TTC549 (cell line): ENCODE data around the gene DLX4.

ENCODE experiments used
- FAIRE-seq: peaks from 2 replicates; lab custom pipeline; 2012; peaks lifted over from hg19 to GRCh38; lab: Jason Lieb, UNC

The DLX4 gene

DNA sequence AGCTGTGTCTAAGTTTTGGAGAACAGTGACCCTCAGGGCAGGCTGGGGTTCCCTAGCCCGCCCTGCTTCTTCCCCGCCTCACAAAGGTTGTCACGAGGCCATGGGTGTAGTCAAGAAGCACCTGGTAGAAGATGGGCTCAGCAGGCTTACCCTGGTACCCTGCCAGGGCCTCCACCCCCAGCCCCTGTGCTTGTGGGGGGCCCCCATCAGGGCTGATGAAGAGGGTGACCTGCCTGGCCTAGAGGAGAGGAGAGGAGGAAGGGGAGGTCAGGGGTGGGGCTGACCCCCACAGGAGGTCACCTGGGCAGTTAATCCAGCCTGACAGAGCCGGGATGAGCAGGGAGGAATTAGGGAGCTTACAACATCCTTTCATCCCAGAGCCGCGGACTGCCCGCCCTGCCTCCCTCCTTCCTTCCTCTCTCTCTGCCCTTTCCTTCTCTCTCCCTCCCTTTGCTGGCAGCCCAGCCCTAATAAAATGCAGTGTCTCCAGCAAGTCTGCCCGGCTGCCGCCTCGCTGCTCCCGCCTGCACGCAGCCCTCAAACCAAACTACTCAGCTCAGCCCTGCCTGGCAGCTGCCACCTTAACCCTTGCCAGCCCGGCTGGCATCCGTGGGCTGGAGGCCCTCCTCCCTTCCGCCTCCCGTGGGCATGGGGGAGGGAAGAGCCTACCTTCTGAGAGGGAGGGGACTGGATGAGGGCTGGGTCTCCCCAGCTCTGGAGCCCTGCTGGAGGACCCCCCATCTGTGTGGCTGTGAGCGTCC is 18.9 kb downstream of the DLX4 start:
- FAIRE-seq, result no peak

DNA sequence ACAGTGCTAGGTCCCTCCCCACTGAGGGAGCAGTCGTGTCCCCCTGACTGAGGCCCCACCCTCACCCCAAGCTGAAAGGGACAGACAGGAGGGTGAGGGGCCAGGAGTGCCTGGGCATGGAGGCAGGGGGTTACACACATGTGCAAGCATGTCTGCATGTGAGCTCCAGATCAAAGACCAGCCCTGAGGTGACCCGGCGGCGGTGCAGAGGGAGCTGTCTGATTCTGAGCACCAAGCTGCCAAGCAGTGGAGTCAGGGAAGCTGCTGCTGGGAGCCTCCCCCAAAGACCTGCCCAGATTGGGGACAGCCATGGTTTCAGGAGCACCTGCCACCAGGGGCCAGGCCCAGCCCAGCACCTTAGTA is 20.5 kb downstream of the DLX4 start:
- no peak for FAIRE-seq

DNA sequence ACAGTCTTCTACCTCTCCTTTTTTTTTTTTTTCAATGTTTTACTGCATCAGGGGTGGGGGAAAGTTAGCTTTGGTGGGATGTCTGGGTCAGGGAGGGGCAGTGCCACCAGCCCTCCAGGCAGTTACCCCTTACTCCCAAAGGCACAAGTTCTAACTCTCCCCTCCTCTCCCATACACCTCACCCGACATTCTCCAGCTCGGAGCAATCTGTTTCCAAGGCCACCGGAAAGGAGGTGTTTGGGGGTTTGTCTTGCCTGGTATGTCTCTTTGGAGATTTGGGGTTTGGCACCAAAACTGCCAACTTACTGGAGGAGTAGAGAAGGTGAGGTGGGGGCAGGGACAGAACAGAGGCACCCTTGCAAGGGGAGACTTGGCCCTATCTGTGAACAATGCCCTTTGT is 21.3 kb downstream of the DLX4 start:
- no peak for FAIRE-seq

DNA sequence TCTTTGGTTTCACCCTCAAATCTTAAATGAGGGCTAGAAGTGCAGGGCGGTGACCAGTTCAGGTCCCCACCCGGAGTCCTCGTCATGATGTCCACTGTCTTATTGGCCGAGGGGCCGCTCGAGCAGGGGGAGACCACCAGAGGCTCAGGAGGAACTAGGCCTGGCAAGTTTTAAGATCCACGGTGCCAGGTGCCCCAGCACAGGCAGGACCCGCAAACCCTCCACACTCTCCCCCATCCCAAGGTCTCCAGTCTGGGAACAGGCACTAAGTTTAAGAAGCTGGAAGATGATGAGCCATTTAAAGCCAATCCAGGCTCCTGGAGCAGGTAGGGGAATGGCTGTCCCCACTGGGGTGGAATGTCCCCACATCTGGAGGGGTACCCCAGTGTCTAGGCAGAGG is 21.9 kb downstream of the DLX4 start:
- FAIRE-seq, result no peak

DNA sequence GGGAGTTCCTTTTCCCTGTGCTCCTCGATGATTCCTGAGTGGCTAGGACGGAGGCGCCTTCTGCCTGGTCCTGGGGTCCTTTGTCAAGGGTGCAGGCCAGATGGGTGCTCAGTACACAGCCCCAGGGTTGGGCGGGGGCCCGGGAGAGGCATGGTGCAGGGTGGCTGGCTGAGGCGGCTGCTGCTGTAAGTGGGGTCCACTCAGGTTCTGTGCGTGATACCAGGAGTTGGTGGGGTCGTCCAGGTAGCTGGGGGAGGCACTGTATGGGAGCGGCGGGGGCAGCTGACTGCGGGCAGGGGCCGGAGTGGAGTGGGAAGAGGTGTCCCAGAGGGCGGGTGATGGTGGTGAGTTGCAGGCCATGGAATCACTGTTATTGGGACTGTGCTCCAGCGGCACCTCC is 22.4 kb downstream of the DLX4 start:
- FAIRE-seq, result no peak

DNA sequence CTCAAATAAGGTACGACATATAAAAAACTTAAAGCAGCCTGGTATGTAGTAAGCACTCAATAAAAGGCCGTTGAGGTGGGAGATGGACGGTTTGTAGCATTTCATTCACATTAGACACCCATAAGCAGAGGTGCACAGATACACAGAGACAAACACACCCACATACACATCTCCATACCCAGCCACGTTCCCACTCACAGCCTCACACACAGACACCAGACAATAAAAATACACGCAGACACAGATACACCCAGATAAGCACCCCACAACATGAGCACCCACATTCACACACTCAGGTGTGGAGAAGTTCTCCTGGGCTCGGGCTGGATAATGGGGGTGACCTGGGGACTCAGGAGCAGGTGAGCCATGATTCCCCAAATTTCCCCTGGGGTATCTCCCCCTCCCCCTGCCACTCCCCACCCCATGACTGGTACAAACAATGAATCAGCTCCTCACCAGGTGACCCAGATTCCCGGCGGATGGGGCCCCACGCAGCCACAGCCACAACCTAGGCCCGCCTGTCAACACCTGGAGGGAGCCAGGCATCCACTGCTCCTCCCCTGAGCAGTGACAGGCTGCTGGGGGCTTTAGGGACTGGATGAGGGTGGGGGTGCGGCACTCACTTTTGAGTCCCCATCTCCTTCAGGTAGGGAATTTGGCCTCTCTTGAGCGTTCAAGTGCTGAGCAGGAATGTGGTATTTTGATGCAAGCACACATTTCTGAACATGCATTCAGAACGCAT is 23.4 kb downstream of the DLX4 start:
- FAIRE-seq, result no peak

DNA sequence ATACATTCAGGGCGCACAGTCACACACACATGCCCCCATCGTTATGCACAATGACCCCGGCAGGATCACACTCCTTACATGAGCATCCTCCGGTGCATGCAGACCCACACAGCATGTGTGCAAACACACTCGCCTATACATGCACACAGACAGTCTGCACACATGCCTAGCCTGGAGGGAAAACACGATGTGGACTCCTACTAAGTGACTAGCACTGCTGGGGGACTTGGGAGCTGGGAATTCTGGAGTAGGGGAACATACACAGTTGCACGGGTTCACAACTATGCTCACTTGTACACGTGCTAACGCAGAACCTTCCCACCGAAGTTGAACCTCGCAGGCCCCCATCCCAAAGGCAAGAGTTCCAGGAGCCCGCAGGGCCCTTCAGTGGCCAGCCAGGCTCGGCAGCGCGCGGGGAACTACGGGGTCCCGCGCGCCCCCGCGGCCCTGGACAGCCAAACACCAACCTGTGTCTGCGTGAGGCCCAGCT is 24.0 kb downstream of the DLX4 start:
- FAIRE-seq, result no peak

DNA sequence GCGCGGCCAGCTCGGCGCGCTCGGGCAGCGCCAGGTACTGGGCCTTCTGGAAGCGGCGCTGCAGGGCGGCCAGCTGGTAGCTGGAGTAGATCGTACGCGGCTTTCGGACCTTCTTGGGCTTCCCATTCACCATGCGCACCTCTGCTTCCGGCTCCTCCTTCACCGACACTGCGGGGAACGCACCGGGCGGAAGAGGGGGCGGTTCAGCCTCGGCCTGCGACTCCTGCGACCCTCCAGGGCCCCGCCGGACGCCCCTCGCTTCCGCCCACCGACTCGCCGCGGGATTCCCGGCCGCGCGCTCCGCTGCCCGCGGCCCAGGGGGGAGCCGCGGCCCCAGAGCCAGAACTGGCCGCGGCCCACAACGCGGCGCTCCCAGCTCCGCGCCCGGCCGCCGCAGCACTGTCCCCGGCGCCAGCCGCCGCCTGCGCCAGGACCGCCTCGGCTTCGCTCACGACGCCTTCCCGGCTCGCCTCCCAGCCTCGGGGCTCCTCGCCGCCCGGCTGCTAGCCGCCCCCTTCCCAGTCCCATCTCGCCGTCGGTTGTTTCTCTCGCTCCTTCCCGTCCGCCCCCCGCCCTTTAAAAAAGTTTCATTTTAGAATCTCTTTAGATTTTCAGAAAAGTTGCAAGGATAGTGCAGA is 24.6 kb downstream of the DLX4 start:
- no peak for FAIRE-seq

DNA sequence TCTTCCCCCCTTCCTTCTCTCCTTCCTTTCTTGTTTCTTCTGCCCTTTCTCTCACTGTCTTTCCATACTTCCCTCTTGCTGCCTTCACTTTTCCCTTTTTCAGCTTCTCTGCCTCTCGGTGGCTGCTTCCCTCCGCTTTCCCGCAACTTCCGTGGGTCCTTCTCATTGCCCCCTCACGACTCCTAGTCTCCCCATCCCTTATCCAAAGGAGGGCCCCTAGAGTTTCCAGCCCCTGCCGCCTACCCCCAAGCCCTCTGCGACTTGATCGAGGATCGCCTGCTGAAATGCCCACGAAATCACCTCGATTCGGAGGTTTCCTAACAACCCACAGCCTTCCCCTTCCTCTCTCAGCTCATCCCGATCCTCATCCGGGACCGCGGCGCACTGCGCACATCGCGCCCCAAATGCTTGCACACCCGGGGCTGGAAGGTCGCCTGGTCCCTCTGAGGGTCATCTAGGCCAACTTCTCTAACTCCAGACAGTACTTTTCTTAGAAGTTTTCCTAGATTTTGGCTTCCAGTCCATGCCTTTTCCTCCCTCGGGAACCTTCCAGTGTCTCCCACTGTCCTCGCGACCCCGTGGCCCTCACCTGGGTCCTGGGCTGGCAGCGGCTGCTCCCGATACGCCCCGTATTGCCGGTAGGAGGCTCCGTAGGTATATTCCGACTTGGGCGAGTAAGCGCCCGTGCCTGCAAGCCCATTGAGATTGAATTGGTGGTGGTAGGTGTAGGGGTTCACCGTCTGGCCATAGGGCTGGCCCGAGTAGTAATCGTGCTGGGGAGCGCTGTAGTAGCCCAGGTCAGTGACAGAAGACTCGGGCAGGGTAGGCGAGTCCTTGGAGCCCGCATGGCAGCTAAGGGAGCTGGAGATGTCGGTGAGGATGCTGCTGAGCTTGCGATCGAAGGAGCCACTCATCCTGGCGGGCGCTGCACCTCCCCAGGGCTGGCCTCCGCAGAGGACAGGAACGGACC is 25.4 kb downstream of the DLX4 start:
- FAIRE-seq, result no peak

DNA sequence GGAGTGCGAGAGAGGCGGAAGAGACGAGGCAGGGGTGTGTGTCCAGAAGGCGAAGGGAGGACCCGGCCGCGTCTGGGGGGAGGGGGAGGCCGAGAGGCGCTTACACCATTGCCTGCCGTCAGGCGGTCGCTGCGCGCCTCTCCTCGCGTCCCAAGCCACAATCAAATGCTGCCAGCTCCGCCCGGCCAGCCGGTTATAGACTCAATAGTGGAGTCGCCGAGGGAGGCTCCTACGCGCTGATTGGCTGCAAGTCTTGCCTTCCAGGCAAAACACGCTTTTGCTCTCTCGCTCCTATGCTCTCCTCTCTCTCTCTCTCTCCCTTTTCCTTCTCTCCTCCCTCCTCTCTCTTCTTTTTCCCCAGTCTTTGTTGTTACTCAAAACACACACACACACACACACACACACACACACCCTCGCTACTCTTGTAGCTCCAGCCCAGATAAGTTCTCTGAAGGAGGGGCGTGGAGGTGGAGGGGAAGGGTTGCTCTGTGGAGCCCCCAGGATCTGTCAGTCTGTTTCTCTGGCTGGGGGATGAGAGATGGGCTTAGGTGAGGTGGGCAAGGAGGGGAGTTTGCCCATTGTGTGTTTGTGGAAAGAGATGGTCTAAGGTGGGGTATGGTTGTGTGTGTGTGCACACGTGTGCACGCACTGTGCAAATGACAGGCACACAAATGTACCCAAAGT is 26.2 kb downstream of the DLX4 start, which contains the start of gene DLX3:
Gene DLX3 (minus strand): TSS at position 170 of the 684 bp plus-strand sequence. CDS start 226 bp downstream, outside the sequence.
- no peak for FAIRE-seq

DNA sequence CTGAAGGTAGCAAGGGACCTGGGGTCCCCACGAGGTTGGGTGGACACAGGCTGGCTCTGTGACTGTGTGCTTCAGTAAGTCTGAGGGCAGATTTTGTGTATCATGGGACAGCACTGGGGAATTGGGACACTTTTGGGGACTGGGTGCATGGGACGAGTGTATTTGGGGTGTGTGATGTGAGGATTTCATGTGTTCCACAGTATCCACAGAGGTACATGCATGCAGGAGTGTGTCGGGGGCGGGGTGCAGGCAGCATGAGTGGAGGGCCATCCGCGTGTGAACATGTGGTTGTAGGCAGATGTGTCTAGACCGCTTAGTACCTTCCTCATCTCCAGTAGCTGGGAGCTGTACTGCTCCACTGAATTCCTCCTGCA is 27.1 kb downstream of the DLX4 start:
- no peak for FAIRE-seq

DNA sequence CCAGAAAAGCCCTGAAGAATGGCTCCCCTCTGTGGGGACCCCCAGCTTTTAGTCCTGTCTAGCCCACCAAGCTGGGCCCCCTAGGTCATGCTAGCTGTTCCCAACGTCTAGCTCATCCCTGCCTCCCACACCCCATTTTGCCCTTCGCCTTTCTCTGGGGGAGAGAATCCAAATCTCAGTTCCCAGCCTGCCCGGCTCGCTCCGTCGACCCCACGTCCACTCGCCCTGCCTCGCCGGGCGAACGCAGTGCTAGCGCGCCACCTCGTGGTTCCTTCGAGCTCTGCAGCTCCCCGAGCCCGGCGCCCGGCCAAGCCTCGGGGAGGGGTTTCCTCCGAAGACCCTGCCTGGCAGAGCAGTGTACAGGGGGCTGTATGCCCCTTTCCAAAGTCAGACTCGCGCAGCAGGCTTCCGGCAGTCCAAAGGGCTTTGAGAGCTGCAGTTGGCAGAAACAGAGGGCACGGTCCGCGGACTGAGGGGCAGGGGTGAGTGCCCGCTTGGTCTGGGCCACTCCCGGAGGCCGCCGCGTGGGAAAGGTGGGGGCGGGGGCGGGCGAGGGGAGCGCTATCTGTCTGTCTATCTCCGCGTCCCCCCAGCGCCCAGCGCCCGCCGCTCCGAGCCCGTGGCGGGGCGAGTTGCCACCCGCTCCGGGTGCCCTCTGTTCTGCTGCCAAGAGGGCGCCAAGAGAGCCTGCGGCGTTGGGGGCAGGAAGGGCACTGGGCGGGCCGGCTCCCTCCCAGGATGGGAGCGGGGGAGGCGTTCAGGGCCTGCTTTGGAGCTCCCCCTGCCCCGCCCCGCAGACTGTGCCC is 27.7 kb downstream of the DLX4 start:
- FAIRE-seq, result no peak

DNA sequence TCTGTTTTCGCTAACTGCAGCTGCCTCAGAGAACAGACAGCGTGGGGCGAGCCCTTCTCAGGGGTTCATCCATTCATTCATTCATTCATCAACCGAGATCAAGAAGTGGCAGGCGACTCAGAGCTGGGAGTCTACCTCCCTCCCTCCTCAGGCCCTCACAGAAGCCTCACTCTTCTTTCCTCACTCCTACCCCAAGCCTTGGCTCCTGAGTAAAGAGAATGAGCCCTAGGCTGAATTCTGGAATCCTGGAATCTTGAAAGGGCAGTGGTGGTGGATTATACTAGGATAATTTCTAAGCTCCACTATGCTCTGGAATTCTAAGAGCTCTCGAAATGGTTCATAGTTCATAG is 28.3 kb downstream of the DLX4 start:
- no peak for FAIRE-seq

DNA sequence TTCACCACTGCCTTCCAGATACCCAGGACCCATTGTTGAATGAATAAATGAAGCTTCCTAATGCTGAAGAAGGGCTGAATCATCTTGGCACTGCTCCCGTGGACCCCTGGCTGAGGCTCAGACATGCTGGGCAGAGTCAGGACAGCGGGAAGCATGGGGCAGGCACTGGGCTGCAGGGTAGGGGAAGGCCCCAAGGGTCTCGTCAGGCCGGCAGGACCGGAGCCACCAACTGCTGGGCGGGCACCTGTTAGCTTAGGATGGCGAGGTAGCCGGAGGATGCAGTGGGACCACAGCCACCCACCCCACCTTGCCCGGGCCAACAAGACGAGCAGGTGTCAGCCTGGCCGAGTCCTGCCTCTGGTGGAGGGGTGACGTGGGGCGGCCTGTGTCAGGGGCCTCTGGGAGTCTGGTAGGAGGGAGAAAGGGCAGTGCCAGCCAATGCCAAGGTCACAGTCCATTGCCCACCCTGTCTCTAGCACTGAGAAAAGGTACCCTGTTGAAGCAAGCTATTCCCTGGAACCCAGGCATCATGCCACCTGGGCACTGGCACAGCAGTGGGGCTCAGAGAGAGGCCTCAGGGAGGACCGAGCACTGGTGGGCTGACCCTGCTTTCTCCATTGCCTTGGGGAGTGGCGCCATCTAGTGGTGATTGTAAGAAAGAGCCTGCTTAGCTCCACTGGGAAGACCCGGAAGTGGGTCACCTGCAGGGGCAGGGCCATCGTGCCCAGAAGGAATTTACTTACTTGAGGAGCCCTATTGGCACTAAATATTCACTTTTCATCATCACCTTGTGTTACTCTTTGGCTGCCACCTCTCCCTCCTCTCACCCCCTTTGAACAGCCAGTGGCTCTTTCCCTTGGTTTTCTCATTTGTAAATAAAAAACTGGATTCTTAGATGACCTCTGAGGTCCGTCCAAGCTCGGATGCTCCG is 29.0 kb downstream of the DLX4 start:
- no peak for FAIRE-seq

DNA sequence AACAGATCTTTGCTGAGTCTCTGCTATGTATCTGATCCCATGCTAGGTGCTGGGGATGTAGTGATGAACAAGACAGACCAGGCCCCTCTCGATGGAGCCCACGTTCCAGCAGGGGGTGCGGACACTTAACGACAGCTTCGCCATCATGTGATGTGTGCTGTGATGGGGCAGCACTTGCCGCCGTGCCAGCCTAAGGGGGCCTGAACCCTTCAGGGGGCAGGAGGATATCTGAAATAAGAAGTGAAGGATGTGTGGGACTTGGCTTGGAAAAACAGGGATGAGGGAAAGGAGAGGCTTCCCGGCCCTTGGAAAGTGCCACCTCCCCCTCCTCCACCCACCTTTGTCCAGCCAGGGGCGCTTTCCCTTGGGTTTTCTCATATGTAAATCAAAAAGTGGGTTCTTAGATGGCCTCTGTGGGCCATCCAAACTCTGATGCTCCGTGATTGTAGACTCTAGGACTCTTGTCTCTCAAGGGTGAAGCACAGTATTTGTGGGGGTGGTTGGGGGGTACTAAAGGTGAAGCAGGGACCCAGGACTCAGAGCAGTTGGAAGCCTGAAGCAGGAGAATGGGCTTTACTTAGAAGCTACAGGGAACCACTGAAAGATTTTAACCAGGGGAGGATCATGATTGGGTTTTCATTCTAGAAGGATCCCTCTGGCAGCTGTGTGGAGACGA is 30.0 kb downstream of the DLX4 start:
- no peak for FAIRE-seq

DNA sequence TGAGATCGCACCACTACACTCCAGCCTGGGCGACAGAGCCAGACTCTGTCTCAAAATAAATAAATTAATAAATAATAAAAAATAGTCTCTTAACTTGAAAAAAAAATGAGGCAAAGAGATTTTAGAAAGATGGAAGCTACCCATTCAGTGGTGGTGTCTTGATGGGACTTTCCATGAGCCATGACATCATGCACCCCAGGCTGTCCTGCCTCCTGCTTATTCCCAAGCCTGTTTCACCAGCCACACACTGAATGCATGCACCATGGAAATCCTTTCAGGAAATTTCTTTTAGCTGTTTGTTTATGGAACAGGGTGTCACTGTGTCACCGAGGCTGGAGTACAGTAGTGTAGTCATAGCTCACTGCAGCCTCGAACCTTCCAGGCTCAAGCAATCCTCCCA is 34.9 kb downstream of the DLX4 start:
- no peak for FAIRE-seq

DNA sequence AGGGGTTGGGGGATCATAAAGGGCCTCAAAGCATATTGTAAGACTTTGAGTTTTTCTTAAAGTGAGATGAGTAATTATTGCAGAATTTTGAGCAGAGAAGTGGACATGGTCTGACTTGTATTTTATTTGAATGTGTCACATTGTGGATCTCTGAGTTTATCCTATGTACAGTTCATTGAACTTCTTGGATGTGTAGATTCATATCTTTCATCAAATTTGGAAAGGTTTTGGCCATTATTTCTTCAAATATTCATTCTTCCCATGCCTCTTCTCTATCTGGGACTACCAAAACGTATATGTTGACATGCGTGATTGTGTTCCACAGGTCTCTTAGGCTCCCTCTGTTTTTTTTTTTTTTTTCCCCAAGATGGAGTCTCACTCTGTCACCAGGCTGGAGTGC is 40.3 kb downstream of the DLX4 start:
- FAIRE-seq, result no peak

DNA sequence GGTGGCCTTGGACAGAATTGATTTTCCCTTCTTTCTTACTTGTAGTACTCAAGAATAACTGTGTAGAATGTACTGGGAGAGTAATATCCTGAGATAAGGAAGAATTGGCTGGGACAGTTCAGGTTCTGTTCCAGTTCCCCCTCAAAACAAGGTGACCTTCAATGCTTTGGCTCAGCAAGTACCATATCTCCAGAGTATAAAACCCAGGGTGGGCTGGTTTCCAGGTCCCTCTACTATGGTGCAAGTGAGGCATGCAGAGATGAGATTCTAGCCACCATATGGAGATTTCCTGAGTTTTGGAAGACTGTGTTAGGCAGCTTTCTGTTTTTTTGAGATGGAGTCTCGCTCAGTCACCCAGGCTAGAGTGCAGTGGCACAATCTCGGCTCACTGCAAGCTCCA is 44.1 kb downstream of the DLX4 start:
- FAIRE-seq, result no peak

DNA sequence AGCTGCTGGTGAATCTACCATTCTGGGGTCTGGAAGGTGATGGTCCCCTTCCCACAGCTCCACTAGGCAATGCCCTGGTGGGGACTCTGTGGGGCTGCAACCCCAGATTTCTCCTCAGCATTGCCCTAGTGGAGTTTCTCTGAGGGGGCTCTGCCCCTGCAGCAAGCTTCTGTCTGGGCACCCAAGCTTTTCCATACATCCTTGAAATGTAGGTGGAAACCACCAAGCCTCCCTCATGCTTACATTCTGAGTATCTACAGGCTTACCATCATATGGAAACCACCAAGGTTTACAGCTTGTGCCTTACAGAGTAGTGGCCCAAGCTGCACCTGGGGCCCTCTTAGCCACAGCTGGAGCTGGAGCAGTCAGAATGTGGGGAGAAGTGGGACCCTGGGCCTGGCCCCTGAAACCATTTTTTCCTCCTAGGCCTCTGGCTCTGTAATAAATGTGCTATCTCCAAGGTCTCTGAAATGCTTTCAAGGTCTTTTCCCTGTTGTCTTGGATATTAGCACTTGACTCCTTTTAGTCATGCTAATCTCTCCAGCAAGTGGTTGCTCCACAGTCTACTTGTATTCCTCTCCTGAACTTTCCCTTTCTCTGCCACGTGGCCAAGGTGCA is 45.6 kb downstream of the DLX4 start:
- no peak for FAIRE-seq
